Measurements from ENCODE around the gene SNX18.

The SNX18 gene

DNA sequence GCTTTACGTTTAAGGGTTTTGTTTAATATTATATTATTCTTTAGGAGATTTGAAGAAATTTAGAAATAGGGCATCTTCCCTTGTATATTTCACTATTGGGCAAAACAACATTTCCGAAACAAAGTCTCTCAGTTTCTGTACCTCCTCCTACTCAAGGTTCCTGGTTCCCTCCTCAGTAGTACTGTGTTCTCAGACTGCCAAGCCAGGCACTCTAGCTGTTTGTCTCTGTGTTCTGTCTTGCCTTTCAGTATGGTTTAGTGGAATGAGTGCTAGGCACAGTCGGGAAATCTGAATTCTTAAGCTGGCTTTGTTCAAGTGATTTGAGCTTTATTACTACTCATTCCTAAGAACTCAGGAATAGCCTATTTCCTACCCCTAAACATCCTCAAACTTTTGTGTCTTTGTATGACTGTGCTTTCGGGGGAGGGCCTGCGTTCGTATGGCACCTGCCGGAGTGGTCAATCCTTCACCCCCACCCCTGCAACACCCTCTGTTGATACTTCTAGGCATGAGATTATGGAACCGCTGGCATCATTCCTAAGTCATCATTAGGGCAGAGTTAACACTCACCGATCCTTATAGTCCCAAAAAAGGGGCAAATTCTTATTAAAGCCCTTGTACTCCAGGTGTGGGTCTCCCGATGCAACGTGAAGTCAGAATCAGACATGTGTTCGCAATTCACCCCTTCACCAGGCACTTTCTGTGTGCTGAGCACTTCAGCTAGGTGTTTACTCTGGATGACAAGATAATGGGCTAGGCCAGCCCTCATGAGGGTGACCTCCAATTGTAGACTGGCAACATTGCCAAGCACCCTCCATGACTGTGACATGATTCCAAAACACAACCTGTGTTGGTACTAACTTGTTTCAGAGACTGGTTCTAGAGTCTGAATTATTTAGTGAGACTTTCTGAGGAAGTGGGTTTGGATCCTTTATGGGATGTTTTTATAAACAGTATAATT is 24.5 kb downstream of the SNX18 start:
- H3K9me3 ChIP-seq (ENCODE audit: control insufficient read depth, low read length), result no peaks in the 10 kb centered on the region
- no peak for DNase-seq (ENCODE audit: low read depth)
- H3K9ac ChIP-seq (ENCODE audit: low read length), result no peak overlapping the region
- H3K27me3 ChIP-seq (replicated peaks; ENCODE audit: control insufficient read depth, insufficient read depth, low read length), result no peaks in the 10 kb centered on the region
- no peak overlapping the region for H3K4me3 ChIP-seq (ENCODE audit: low read length)
- H3K4me1 ChIP-seq (ENCODE audit: control insufficient read depth, insufficient read depth, low read length), result peaks cover 24% of the 10 kb centered on the region
- peaks cover 21% of the 10 kb centered on the region for H3K36me3 ChIP-seq (ENCODE audit: control insufficient read depth, insufficient read depth, low read length, severe bottlenecking)

GRCh38 chr5:54544044-54544443 is 26.5 kb downstream of the SNX18 start:
- Histone ChIP-seq H3K27me3 (replicated peaks; ENCODE audit: control insufficient read depth, insufficient read depth, low read length) (no peaks in the 10 kb centered on the region), H3K4me1 (ENCODE audit: control insufficient read depth, insufficient read depth, low read length) (peaks cover 27% of the 10 kb centered on the region), H3K36me3 (ENCODE audit: control insufficient read depth, insufficient read depth, low read length, severe bottlenecking) (peaks cover 23% of the 10 kb centered on the region), H3K9me3 (ENCODE audit: control insufficient read depth, low read length) (no peaks in the 10 kb centered on the region), H3K9ac (ENCODE audit: low read length) (no peak overlapping the region), H3K4me3 (ENCODE audit: low read length) (no peak overlapping the region)
- DNase-seq (ENCODE audit: low read depth), result no peak

- H3K9ac ChIP-seq (ENCODE audit: low read length), result no peak overlapping the region
Measured at GRCh38 chr5:54545796-54546195, 28.2 kb downstream of the SNX18 start.

DNA sequence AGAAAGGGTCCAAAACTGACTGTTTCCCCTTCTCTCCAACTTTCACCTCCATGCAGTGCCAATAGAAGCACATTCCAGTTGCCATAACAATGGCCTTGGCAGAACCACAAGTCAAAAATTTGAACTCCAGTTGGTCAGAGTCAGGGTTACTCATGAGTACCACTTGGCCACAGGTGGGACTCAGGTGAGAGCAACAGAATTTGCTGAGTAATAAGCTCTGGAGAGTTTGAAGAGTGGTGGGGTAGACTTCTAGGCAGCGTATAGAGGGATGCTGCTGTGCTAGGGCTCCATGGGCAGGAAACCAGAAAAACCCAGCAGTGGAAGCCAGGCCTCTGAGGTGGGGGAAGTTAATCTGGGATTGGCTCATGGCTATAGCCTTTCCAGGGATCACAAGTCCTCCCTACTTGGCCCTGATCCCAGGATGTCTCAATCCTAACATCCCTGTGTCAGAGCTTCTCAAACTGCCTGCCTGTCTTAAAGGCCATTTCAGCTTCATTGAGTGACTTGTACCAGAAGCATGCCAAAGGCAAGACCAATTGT is 30.2 kb downstream of the SNX18 start:
- H3K36me3 ChIP-seq (ENCODE audit: control insufficient read depth, insufficient read depth, low read length, severe bottlenecking), result peaks cover 36% of the 10 kb centered on the region
- H3K4me3 ChIP-seq (ENCODE audit: low read length), result no peak overlapping the region
- DNase-seq (ENCODE audit: low read depth), result peak; percentile 76
- H3K4me1 ChIP-seq (ENCODE audit: control insufficient read depth, insufficient read depth, low read length), result peaks cover 32% of the 10 kb centered on the region
- no peaks in the 10 kb centered on the region for H3K9me3 ChIP-seq (ENCODE audit: control insufficient read depth, low read length)
- H3K27me3 ChIP-seq (replicated peaks; ENCODE audit: control insufficient read depth, insufficient read depth, low read length), result no peaks in the 10 kb centered on the region
- no peak overlapping the region for H3K9ac ChIP-seq (ENCODE audit: low read length)

More at GRCh38 chr5:54545796-54546195, 28.2 kb downstream of the SNX18 start:
- Histone ChIP-seq H3K27me3 (replicated peaks; ENCODE audit: control insufficient read depth, insufficient read depth, low read length) (no peaks in the 10 kb centered on the region), H3K36me3 (ENCODE audit: control insufficient read depth, insufficient read depth, low read length, severe bottlenecking) (peaks cover 28% of the 10 kb centered on the region), H3K4me3 (ENCODE audit: low read length) (no peak overlapping the region), H3K9me3 (ENCODE audit: control insufficient read depth, low read length) (no peaks in the 10 kb centered on the region), H3K4me1 (ENCODE audit: control insufficient read depth, insufficient read depth, low read length) (peaks cover 27% of the 10 kb centered on the region)
- DNase-seq (ENCODE audit: low read depth), result no peak

- no peak overlapping the region for H3K9ac ChIP-seq (ENCODE audit: low read length)
- H3K4me3 ChIP-seq (ENCODE audit: low read length), result no peak overlapping the region
- no peaks in the 10 kb centered on the region for H3K27me3 ChIP-seq (replicated peaks; ENCODE audit: control insufficient read depth, insufficient read depth, low read length)
- H3K36me3 ChIP-seq (ENCODE audit: control insufficient read depth, insufficient read depth, low read length, severe bottlenecking), result peaks cover 31% of the 10 kb centered on the region
- DNase-seq (ENCODE audit: low read depth), result no peak
- peaks cover 32% of the 10 kb centered on the region for H3K4me1 ChIP-seq (ENCODE audit: control insufficient read depth, insufficient read depth, low read length)
- no peaks in the 10 kb centered on the region for H3K9me3 ChIP-seq (ENCODE audit: control insufficient read depth, low read length)
Measured at GRCh38 chr5:54548565-54548964, 31.0 kb downstream of the SNX18 start.

GRCh38 chr5:54551292-54551691 is 33.7 kb downstream of the SNX18 start:
- Histone ChIP-seq H3K4me3 (ENCODE audit: low read length) (no peak overlapping the region), H3K27me3 (replicated peaks; ENCODE audit: control insufficient read depth, insufficient read depth, low read length) (no peaks in the 10 kb centered on the region), H3K36me3 (ENCODE audit: control insufficient read depth, insufficient read depth, low read length, severe bottlenecking) (peaks cover 22% of the 10 kb centered on the region), H3K9ac (ENCODE audit: low read length) (no peak overlapping the region), H3K4me1 (ENCODE audit: control insufficient read depth, insufficient read depth, low read length) (peaks cover 20% of the 10 kb centered on the region), H3K9me3 (ENCODE audit: control insufficient read depth, low read length) (no peaks in the 10 kb centered on the region)
- no peak for DNase-seq (ENCODE audit: low read depth)

GRCh38 chr5:54551926-54552325 is 34.4 kb downstream of the SNX18 start:
- DNase-seq (ENCODE audit: low read depth), result no peak

GRCh38 chr5:54552446-54552845 is 34.9 kb downstream of the SNX18 start:
- no peaks in the 10 kb centered on the region for H3K27me3 ChIP-seq (replicated peaks; ENCODE audit: control insufficient read depth, insufficient read depth, low read length)
- H3K9ac ChIP-seq (ENCODE audit: low read length), result no peak overlapping the region
- H3K36me3 ChIP-seq (ENCODE audit: control insufficient read depth, insufficient read depth, low read length, severe bottlenecking), result peaks cover 13% of the 10 kb centered on the region
- no peaks in the 10 kb centered on the region for H3K9me3 ChIP-seq (ENCODE audit: control insufficient read depth, low read length)
- DNase-seq (ENCODE audit: low read depth), result no peak
- peaks cover 19% of the 10 kb centered on the region for H3K4me1 ChIP-seq (ENCODE audit: control insufficient read depth, insufficient read depth, low read length)
- no peak overlapping the region for H3K4me3 ChIP-seq (ENCODE audit: low read length)

More at GRCh38 chr5:54551926-54552325, 34.4 kb downstream of the SNX18 start:
- Histone ChIP-seq H3K27me3 (replicated peaks; ENCODE audit: control insufficient read depth, insufficient read depth, low read length) (no peaks in the 10 kb centered on the region), H3K36me3 (ENCODE audit: control insufficient read depth, insufficient read depth, low read length, severe bottlenecking) (peaks cover 17% of the 10 kb centered on the region), H3K9ac (ENCODE audit: low read length) (no peak overlapping the region), H3K9me3 (ENCODE audit: control insufficient read depth, low read length) (no peaks in the 10 kb centered on the region), H3K4me1 (ENCODE audit: control insufficient read depth, insufficient read depth, low read length) (peaks cover 20% of the 10 kb centered on the region), H3K4me3 (ENCODE audit: low read length) (no peak overlapping the region)

DNA sequence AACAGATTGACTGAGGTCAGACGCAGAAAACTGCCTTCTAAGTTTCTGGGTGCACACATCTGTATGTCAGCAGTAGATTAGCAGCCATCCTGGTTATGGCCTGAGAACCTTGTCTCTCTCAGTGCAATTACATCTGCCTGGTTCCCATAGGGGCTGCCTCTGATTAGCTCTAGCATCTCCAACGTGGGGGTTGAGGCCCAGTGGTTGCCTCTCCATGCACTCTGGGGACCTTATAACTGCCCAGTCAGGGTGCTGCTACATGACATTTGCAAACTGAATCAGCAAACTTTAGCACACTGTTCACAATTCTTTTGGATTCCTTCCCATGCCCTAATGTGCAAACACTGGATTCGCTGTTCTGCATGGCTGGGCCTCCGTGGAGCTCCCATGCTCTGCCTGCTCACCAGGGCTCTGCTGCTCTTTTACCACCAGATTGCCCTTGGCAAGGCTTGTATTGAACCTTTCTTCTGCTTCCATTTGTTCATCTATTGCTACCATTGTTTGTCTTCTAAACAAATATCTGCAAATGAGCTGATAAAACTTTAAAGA is 36.2 kb downstream of the SNX18 start:
- peaks cover 7% of the 10 kb centered on the region for H3K4me1 ChIP-seq (ENCODE audit: control insufficient read depth, insufficient read depth, low read length)
- H3K9ac ChIP-seq (ENCODE audit: low read length), result no peak overlapping the region
- H3K36me3 ChIP-seq (ENCODE audit: control insufficient read depth, insufficient read depth, low read length, severe bottlenecking), result peaks cover 13% of the 10 kb centered on the region
- H3K27me3 ChIP-seq (replicated peaks; ENCODE audit: control insufficient read depth, insufficient read depth, low read length), result no peaks in the 10 kb centered on the region
- DNase-seq (ENCODE audit: low read depth), result no peak
- H3K9me3 ChIP-seq (ENCODE audit: control insufficient read depth, low read length), result no peaks in the 10 kb centered on the region
- no peak overlapping the region for H3K4me3 ChIP-seq (ENCODE audit: low read length)

GRCh38 chr5:54556141-54556540 is 38.6 kb downstream of the SNX18 start:
- no peaks in the 10 kb centered on the region for H3K9me3 ChIP-seq (ENCODE audit: control insufficient read depth, low read length)
- no peak for DNase-seq (ENCODE audit: low read depth)
- no peak overlapping the region for H3K4me3 ChIP-seq (ENCODE audit: low read length)
- H3K4me1 ChIP-seq (ENCODE audit: control insufficient read depth, insufficient read depth, low read length), result peaks cover 5% of the 10 kb centered on the region
- H3K9ac ChIP-seq (ENCODE audit: low read length), result no peak overlapping the region
- no peaks in the 10 kb centered on the region for H3K27me3 ChIP-seq (replicated peaks; ENCODE audit: control insufficient read depth, insufficient read depth, low read length)
- H3K36me3 ChIP-seq (ENCODE audit: control insufficient read depth, insufficient read depth, low read length, severe bottlenecking), result peaks cover 8% of the 10 kb centered on the region

- Histone ChIP-seq H3K9ac (ENCODE audit: low read length) (no peak overlapping the region), H3K9me3 (ENCODE audit: control insufficient read depth, low read length) (no peaks in the 10 kb centered on the region), H3K27me3 (replicated peaks; ENCODE audit: control insufficient read depth, insufficient read depth, low read length) (no peaks in the 10 kb centered on the region), H3K4me1 (ENCODE audit: control insufficient read depth, insufficient read depth, low read length) (no peaks in the 10 kb centered on the region), H3K36me3 (ENCODE audit: control insufficient read depth, insufficient read depth, low read length, severe bottlenecking) (no peaks in the 10 kb centered on the region), H3K4me3 (ENCODE audit: low read length) (no peak overlapping the region)
- DNase-seq (ENCODE audit: low read depth), result no peak
Measured at GRCh38 chr5:54558362-54558761, 40.8 kb downstream of the SNX18 start.

Measured in adipocyte (in vitro differentiated cells).